Right renal cortex interstitium (tissue), 3 donors: ENCODE measurements around the gene MT1E. TPM values are rescaled to one million over a fixed set of nuclear protein-coding genes. Genes with fewer than 3 reads are reported as not detected.
"Not testable (repeated sequence)": the region's sequence is repeated elsewhere in the genome, so short reads cannot be mapped to it uniquely, and the experiment has no call there.

Experiments used
- DNase-seq, 3 donors: peaks; one replicate each; pipeline ENCODE4 v3.0.0-alpha.2; 2013; ENCODE audit warnings: low read depth in 3 of 3, low spot score in 2 of 3
- polyA plus RNA-seq, 3 donors: library from polyadenylated mRNA; unstranded; fragments of 120-200 nt; gene quantifications; one replicate each; pipeline ENCODE4 v1.2.1, GENCODE V29; 2013; ENCODE audit not compliant: insufficient read length in 3 of 3

MT1E gene
- polyA plus RNA-seq, 3 donors, result 20.7 to 35.2 (median 24.9) TPM

DNA sequence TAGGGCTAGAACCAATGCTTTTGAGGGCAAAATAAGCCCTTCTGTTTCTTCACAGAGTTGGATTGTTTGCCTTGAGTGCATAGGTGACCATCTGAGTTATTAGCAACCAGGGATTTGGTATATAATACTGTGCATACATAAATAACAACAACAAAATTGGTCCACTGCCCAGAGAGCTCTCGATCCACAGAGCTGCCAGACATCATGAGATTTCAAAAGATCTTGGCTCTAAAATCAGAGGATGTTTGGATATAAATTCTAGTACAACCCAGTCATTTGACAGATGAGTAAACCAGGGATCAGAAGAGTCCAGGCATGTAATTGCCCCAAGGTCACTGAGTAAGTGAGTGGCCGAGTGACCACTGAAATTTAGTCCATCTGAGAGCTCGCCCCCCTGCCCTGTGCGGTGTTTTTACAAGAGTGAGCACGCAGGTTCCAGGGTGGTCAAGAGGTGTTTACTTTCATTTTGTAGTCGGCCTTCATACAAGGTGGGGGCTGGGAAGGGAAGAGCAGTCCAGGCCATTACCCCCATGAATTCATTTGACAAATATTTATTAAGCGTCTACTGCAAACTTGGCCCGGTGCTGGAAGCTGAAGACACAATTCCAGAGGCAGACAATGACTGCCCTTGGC is 19.0 kb upstream of the MT1E start:
- DNase-seq, result no peak

DNA sequence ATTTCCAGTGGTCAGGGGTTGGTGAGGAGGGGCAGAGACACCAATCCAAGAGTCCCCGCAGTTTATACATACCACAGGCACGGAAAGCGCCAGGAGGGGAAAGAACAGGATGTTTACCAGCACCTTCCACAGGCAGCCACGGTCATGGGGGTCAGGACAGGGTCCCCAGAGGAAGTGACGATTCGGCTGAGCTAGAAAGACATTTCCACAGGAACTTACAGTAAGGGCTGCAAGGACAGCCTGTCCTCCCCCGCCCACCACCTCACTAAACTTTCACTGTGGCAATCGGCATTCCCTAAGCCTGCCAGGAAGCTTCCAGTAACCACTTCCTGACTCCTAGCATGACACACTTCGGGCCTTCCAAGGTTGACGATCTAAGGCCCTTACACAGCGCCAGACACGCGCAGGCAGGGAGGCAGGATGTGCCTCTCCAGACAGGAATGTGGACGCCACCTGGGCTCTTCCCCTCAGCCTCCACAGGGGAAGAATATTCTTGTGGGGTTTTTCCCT is 18.4 kb upstream of the MT1E start:
- DNase-seq, result no peak

DNA sequence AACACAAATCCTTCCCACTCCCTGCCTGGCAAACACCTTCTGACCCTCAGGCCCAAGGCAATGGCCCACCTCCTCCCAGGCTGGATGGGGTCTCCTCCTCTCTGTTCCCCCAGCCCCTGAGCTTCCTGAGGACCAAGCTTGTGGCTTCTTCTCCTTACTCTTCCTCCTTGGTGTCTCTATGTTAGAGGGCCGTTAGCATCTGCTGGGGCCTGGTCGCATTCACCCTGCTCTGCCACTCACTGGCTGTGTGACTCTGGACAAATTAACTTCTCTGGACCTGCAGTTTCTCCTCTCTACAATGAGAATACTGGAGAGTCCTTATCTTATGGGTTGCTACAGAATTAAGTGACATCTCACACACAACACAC is 17.9 kb upstream of the MT1E start:
- no peak for DNase-seq

DNA sequence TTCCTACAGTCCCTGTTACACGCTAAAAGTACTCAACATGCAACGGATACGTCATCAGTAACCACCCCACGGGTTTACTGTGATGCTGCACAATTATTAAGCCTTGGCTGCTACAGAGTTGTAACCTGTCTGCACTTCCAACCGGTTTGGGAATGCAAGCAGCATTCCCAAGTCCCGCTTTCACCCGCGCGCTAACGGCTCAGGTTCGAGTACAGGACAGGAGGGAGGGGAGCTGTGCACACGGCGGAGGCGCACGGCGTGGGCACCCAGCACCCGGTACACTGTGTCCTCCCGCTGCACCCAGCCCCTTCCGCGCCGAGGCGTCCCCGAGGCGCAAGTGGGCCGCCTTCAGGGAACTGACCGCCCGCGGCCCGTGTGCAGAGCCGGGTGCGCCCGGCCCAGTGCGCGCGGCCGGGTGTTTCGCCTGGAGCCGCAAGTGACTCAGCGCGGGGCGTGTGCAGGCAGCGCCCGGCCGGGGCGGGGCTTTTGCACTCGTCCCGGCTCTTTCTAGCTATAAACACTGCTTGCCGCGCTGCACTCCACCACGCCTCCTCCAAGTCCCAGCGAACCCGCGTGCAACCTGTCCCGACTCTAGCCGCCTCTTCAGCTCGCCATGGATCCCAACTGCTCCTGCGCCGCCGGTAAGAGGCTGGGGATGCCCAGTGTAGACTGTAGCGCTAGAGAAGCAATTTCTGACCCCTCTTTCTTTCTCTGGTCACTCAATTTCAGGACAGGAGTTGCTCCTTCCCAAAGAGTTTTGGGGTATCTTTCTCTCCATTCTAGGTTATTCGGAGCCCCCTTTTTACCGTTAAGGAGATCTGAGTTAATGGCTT is 17.3 kb upstream of the MT1E start, which contains the start of gene MT2A:
Gene MT2A, plus strand, starts transcription at position 542 of the 833 bp plus-strand sequence. Its CDS starts 72 bp downstream, at position 614.
- peak in 1 of 3 donors; percentile 74 for DNase-seq

DNA sequence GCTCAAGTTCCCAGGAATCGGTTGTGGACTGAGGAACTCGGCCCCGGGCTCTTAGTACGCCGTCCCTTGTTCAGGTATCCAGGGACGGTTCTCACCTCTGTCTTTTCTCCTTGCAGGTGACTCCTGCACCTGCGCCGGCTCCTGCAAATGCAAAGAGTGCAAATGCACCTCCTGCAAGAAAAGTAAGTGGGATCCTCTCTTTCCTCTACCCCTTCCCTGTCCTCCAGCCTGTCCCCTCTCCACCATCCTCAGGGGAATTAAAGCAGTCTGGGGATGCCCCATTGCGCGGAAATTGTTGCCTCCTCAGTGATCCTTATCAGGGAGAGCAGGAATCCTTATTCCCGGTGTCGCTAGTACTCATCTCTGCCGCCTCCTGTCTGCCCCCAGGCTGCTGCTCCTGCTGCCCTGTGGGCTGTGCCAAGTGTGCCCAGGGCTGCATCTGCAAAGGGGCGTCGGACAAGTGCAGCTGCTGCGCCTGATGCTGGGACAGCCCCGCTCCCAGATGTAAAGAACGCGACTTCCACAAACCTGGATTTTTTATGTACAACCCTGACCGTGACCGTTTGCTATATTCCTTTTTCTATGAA is 16.6 kb upstream of the MT1E start:
- no peak for DNase-seq

DNA sequence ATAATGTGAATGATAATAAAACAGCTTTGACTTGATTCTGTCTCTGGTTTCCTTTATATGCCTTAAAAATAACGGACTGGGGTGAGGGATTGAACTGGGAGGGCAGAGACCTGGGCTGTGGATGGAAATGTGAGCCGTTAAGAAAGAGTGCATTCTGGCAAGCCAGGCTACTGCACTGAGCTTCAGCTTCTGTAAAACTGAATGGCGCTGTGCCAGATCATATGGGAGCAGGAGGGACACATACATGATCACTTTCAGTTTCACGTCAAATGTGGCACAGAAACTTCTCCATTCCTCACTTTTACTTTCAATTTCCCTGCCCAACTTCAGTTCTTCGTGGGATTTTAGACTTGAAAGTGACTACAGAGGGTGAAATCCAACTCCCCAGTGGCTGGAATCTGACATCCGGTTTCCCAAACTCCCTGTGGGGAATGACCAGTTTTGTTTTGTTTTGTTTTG is 16.1 kb upstream of the MT1E start:
- peak in 1 of 3 donors; percentile 59 for DNase-seq

DNA sequence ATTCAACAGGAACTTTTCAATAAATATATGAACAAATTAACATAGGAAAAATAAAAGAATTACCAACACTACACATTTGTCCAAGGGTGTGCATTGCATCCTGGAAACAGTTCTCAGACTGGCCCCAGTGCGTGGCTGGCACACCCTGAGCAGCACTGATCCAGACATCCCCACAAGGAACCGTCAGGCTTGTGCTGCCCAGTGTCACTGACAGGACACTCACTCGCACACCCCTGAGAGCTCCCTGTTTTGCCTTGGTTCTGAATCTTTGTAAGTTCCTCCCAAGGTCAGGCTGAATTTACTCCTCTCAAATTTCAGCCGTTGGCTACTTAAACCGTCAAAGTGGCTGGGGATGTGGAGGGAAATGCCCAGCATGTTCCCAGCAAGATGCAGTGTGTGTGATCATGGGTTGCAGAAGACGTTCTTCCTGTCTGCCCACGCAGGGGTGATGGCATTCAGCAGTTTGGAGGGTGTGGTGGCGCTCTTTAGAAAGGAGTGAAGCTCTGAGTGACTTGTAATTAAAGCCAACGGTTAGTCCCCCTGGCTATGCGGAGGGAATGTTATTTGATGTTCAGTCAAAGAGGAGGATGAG is 15.5 kb upstream of the MT1E start:
- no peak for DNase-seq

DNA sequence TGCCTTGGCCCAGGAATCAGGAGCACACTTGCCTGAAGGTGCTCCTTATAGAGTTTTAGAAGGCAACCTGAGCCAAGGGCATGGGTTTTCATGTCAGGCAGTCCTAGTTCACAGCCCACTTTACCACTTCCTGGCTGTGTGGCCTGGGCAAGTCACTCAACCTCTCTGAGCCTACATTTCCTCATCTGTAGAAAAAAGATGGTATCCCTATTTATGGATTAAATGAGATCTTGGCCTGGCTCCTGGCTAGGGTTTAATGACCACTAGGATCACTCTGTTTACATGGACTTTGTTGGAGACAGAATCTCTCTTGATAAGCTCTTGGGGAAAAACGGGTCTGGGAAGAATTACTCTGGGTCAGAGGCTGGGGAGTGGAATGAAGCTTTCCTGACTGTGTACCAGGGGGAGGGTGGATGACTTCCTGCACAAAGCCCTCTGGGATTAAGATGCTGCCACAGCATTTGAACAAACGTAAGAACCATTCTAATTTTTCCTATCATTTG is 14.9 kb upstream of the MT1E start:
- no peak for DNase-seq

DNA sequence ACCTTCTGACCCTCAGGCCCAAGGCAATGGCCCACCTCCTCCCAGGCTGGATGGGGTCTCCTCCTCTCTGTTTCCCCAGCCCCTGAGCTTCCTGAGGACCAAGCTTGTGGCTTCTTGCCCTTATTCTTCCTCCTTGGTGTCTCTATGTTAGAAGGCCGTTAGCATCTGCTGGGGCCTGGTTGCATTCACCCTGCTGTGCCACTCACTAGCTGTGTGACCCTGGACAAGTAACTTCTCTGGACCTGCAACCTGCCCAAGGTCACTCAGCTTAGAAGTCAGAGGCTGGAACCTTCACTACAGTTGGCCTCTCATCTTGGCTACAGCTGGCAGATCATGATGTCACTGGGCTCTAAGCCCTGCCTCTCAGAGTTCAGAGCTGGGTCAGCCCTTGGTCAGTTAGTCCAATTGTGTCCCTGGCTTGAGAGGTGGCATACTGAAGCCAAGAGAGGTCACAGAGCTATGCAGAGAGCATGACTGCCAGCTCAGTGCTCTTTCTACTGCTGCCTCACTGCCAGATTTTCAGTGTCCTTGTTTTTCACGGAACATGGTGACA is 14.2 kb upstream of the MT1E start:
- DNase-seq, result no peak

DNA sequence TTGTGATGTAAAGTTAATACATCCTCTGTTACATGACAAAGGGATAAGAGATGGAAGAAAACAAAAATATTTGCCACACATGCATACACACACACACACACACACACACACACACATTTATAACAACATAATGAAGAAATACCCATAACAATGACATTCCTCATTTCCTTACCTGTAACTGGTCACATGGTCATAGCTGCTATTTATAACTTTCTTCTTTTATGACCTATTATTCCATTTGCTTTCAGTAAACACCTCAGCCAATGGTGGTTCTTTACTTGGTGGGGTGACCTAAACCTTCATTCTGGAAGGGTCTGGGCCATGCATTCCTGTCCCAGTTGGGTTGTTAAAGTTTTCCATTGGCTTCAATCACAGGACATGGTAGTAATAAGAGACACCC is 11.9 kb upstream of the MT1E start:
- DNase-seq, result no peak

DNA sequence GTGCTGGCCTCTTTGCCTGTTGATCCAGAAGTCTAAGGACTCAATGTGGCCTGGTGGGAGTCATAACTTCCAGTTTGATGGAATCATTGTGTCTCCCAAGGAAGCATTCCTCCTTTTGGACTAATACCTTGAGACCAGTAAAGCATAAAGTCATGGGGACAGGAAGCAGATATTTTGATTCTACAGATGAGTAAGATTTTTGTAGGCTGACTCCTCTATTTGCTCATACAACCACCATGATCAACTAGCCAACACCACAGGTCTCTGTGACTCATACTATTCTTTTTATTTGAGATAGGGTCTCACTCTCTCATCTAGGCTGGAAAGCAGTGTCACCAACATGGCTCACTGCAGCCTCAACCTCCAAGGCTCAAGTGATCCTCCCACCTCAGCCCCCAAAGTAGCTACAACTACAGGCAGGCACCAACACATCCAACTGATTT is 11.0 kb upstream of the MT1E start:
- no peak for DNase-seq

DNA sequence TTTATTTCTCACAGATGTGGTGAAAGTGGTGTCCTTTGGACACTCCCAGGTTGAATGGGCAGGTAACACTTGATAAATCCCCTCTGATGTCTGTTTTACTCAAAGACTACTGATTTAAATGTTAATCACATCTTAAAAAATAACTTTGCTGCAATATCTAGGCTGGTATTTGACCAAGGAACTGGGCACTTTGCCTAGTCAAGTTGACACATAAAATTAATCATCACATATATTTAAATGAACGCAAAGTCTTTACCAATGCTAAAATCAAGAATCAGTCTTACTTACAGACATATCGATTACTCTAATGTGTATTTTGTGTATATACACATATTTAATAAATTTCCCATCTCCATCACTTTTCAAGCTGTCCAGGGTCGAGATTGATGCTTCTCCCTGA is 10.2 kb upstream of the MT1E start:
- DNase-seq, result no peak

DNA sequence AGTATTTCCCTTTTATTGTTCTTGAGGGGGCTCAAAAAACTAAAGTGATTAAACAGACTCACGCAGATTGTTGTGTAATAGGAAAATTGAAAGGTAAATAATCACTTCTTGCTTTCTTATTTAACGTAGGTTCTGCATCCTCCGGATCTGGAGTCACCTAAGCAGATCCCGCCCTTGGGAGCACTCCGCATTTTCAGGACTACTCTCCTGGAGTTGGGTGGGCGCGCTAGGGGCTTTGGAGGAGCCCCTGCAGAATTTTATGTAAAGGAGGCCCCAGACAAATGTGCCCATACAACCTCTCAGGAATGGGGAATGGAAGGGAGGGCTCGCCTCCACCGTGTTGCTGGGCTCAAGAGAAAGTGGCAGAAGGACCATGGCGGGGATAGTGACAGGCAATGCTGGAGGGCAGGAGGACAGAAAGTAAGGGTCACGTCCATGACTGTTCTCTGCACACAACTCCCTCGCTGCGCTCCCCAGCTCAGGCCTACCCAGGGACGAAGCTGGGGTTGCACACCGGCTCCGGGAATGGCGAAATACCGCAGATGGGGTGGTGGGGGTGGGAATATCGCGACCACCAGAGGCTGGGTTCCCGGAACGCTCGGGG is 8.9 kb upstream of the MT1E start:
- DNase-seq, result no peak

DNA sequence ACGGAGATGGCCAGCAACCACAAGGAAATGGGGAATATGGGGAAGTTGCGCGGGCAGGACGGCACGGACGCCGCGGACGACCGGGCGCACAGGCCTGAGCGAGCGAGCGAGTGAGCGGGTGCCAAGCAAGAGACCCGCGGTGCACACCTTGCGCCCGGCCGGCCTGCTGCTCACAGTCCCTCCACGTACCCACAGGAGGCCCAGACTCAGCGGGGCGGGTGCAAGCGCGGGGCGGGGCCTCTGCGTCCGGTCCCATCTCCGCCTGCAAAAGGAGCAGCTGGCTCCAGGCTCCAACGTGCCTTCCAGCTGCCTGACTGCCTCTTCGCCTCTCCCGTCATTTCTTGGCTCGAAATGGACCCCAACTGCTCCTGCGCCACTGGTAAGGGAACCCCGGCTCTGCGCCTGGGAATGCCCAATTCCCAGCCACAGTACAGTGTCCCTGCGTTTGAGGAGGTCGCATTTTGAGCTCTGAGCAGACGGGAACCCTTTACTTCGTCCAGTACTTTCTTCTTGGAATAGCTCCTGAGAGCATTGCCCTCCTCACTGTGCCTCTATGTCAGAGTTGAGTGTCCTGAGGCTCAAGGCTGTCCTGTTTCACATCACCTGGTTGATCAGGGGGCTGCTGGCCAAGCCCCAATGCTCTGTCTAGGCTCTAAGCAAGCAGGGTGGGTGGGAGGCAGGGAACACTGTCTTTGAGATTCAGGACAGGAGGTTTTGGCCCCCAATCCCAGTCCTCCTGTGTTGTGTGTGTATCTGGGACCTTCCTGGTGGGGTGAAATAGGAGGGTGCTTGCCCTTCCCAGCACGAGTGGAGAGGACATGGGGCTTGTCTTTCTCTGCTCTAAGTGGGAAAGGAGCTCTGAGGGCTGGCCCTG is 8.1 kb upstream of the MT1E start:
- DNase-seq, result no peak

DNA sequence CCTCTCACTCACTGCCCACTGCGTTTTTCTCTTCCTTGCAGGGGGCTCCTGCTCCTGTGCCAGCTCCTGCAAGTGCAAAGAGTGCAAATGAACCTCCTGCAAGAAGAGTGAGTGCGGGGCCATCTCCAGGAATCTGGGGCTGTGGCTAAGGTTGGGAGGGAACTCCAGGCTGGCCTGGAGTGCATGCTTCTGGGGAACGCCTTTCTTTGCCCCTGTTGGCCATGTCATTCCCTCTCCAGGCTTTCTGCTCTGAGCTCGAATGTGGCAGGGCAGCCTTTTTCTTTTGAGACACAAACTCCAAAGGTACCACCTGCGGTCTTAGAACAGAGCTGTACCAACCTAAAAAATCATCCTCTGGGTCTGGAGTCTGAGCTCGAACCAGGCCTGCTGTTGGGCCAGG is 7.4 kb upstream of the MT1E start:
- DNase-seq, result no peak

DNA sequence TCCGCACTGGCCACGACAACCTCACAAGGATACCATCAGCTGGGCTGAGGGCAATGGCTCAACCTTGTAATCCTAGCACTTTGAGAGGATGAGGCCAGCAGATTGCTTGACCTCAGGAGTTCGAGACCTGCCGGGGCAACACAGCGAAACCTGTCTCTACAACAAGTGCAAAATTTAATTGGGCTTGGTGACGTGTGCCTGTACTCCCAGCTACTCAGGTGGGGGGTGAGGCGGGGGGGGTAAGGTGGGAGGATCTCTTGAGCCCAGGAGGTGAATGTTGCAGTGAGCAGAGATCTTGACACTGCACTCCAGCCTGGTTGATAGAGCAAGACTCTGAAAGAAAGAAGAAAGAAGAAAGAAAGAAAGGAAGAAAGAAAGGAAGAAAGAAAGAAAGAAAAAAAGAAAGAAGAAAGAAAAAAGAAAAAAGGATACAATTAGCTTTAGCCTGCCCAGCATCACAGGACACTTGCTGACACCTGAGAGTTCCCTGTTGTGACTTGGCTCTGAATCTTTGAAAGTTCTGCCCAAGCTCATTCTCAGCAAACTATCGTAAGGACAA is 5.2 kb upstream of the MT1E start:
- no peak for DNase-seq

DNA sequence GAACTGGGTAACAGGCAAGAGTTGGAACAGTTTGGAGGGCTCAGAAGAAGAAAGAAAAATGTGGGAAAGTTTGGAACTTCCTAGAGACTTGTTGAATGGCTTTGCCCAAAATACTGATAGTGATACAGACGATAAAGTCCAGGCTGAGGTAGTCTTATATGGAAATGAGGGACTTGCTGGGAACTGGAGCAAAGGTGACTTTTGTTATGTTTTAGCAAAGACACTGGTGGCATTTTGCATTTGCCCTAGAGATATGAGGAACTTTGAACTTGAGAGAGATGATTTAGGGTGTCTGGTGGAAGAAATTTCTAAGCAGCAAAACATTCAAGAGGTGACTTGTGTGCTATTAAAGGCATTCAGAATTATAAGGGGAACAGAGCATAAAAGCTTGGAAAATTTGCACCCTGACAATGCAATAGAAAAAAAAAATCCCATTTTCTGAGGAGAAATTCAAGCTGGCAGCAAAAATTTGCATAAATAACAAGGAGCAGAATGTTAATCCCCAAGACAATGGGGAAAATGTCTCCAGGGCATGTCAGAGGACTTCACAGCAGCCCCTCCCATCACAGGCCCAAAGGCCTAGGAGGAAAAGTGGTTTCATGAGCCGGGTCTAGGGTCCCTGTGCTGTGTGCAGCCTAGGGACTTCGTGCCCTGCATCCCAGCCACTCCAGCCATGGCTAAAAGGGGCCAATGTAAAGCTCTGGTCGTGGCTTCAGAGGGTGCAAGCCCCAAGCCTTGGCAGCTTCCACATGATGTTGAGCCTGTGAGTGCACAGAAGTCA is 3.7 kb upstream of the MT1E start:
- DNase-seq, result not testable (repeated sequence)

DNA sequence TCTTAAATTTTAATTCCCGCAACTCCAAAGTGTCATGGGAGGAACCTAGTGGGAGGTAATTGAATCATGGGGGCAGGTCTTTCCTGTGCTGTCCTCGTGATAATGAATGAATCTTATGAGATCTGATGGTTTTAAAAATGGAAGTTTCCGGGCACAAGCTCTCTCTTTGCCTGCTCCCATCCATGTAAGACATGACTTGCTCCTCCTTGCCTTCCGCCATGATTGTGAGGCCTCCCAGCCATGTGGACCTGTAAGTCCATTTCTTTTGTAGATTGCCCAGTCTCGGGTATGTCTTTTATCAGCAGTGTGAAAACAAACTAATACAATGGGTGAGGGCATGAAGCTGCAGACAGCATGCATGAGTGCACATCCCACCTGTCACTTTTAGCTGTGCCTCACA is 2.4 kb upstream of the MT1E start:
- DNase-seq, result not testable (repeated sequence)
